ENCODE data around the gene TMEM37. TPM values are rescaled to one million over a fixed set of nuclear protein-coding genes. Genes with fewer than 3 reads are reported as not detected.

The TMEM37 gene
- total and polyA plus RNA-seq, 2 of the 8 experiments (the other 6 are each of a cell fraction or from before 2014, with no cell fraction given), result 11.0 to 16.2 TPM

GRCh38 chr2:119476301-119477112 is 44.9 kb downstream of the TMEM37 start (continued):
- TF ChIP-seq ATF2 (IDR thresholded peaks at IDR 0.05; ENCODE audit: low read length) (0 out of 2 replicates have a peak, but pooled peaks have one; percentile 64), GTF2F1 (IDR thresholded peaks at IDR 0.05; ENCODE audit: borderline replicate concordance, low read depth, low read length) (no peak), NANOG (IDR thresholded peaks at IDR 0.05; ENCODE audit: insufficient read depth, low read depth, low read length, poor library complexity, severe bottlenecking) (no peak), CEBPB (IDR thresholded peaks at IDR 0.05; ENCODE audit: low read depth, low read length) (peak; percentile 39; the same call in 1 of the 2 replicates), RFX5 (IDR thresholded peaks at IDR 0.05; ENCODE audit: borderline replicate concordance, low read depth, low read length) (no peak), RXRA (IDR thresholded peaks at IDR 0.05; ENCODE audit: insufficient read depth, low read depth, low read length) (no peak), ZNF274 (IDR thresholded peaks at IDR 0.05; ENCODE audit: borderline replicate concordance, extremely low read depth, low read length) (no peak), JUN (IDR thresholded peaks at IDR 0.05; ENCODE audit: low read depth, low read length) (no peak), CTCF (IDR thresholded peaks at IDR 0.05; ENCODE audit: control extremely low read depth in 1 of 3, insufficient read depth in 1 of 3, low read depth in 1 of 3, low read length in 3 of 3) (peak; percentile 93 to 98 (median 98)), RNF2 (IDR thresholded peaks at IDR 0.05; ENCODE audit: borderline replicate concordance, low read depth, low read length, missing control alignments, poor library complexity, severe bottlenecking) (no peak), FOSL1 (IDR thresholded peaks at IDR 0.05; ENCODE audit: insufficient read depth, low read depth, low read length) (no peak), POLR2A (IDR thresholded peaks at IDR 0.05; ENCODE audit: control extremely low read depth in 1 of 2, low read depth in 2 of 2, low read length in 2 of 2) (no peak), USF2 (IDR thresholded peaks at IDR 0.05; ENCODE audit: low read length) (no peak), TAF1 (IDR thresholded peaks at IDR 0.05; ENCODE audit: low read depth, low read length) (no peak), SIN3A (conservative IDR thresholded peaks at IDR 0.05 in 1 of 2, IDR thresholded peaks at IDR 0.05 in 1 of 2; ENCODE audit: low read depth in 1 of 2, low read length in 2 of 2) (peak in 1 of 2 experiments; percentile 61; a peak in 1 of 4 replicates), HDAC6 (IDR thresholded peaks at IDR 0.05; ENCODE audit: low read depth, low read length) (no peak), KDM5A (IDR thresholded peaks at IDR 0.05; ENCODE audit: low read length) (no peak)
